RWPE2 (cell line): Measurements from ENCODE around the gene ZNF302.

Experiments used
- ATAC-seq: fragments of 200-7000 bp; cut with Tn5 transposase; 3 replicates; pipeline ENCODE4 v1.9.1; 2021; ENCODE audit warnings: low read depth
- DNase-seq: peaks from one replicate; pipeline ENCODE4 v3.0.0-alpha.2; 2020; ENCODE audit warnings: low spot score
- H3K27ac ChIP-seq: fragments of 450-650 bp; 2 replicates; pipeline ENCODE4 v1.5.1; 2017; ENCODE audit warnings: mild to moderate bottlenecking; ENCODE audit not compliant: poor library complexity, severe bottlenecking
- H3K27me3 ChIP-seq: fragments of 250-450 bp; sonication (Bioruptor Pico); 2 replicates; pipeline ENCODE4 v1.5.1; 2021; ENCODE audit warnings: mild to moderate bottlenecking, moderate library complexity; ENCODE audit not compliant: insufficient read depth, poor library complexity, severe bottlenecking
- H3K36me3 ChIP-seq: fragments of 250-450 bp; sonication (Bioruptor Pico); 2 replicates; pipeline ENCODE4 v1.5.1; 2020; ENCODE audit warnings: low read depth, mild to moderate bottlenecking, moderate library complexity
- H3K4me1 ChIP-seq: fragments of 250-450 bp; sonication (Bioruptor Pico); 2 replicates; pipeline ENCODE4 v1.5.1; 2021; ENCODE audit warnings: mild to moderate bottlenecking, moderate library complexity; ENCODE audit not compliant: insufficient read depth, poor library complexity, severe bottlenecking
- H3K4me3 ChIP-seq: fragments of 250-450 bp; sonication (Bioruptor Pico); 2 replicates; pipeline ENCODE4 v1.5.1; 2021; ENCODE audit warnings: mild to moderate bottlenecking, moderate library complexity; ENCODE audit not compliant: severe bottlenecking
- H3K9me3 ChIP-seq: fragments of 250-450 bp; sonication (Bioruptor Pico); 2 replicates; pipeline ENCODE4 v1.5.1; 2021; ENCODE audit warnings: mild to moderate bottlenecking, moderate library complexity; ENCODE audit not compliant: severe bottlenecking
- TF ChIP-seq, protein P1 (sequence below): fragments of 450-650 bp; IDR thresholded peaks from one replicate; pipeline ENCODE4 v1.5.1; 2017; ENCODE audit warnings: mild to moderate bottlenecking, moderate library complexity; ENCODE audit not compliant: poor library complexity, severe bottlenecking

The ZNF302 gene

DNA sequence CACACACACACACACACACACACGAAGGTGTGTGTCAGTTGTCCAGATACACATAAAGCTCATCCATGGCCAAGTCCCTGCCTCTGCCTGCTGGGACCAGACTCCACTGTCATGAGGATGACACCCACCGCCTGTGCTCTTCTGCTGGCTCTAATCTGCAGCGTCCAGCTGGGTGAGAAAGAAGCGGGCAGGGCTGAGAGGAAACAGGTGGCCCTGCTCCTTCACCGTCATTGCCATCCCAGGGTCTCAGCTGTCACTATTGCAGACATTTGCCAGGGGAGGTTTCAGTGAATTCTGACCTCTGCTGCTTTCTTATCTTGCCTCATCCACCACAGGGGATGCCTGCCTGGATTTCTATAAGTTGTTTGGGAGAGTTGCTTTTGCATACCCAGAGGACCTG is 31.9 kb upstream of the ZNF302 start:
- DNase-seq, result no peak
- H3K36me3 ChIP-seq, result no peaks in the 10 kb centered on the region
- no peak overlapping the region for H3K27ac ChIP-seq
- H3K4me3 ChIP-seq, result no peak overlapping the region
- no peaks in the 10 kb centered on the region for H3K9me3 ChIP-seq
- H3K4me1 ChIP-seq, result no peaks in the 10 kb centered on the region
- H3K27me3 ChIP-seq, result no peaks in the 10 kb centered on the region
- no peak for ATAC-seq
- TF ChIP-seq, protein P1, sequence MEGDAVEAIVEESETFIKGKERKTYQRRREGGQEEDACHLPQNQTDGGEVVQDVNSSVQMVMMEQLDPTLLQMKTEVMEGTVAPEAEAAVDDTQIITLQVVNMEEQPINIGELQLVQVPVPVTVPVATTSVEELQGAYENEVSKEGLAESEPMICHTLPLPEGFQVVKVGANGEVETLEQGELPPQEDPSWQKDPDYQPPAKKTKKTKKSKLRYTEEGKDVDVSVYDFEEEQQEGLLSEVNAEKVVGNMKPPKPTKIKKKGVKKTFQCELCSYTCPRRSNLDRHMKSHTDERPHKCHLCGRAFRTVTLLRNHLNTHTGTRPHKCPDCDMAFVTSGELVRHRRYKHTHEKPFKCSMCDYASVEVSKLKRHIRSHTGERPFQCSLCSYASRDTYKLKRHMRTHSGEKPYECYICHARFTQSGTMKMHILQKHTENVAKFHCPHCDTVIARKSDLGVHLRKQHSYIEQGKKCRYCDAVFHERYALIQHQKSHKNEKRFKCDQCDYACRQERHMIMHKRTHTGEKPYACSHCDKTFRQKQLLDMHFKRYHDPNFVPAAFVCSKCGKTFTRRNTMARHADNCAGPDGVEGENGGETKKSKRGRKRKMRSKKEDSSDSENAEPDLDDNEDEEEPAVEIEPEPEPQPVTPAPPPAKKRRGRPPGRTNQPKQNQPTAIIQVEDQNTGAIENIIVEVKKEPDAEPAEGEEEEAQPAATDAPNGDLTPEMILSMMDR, result no peak

DNA sequence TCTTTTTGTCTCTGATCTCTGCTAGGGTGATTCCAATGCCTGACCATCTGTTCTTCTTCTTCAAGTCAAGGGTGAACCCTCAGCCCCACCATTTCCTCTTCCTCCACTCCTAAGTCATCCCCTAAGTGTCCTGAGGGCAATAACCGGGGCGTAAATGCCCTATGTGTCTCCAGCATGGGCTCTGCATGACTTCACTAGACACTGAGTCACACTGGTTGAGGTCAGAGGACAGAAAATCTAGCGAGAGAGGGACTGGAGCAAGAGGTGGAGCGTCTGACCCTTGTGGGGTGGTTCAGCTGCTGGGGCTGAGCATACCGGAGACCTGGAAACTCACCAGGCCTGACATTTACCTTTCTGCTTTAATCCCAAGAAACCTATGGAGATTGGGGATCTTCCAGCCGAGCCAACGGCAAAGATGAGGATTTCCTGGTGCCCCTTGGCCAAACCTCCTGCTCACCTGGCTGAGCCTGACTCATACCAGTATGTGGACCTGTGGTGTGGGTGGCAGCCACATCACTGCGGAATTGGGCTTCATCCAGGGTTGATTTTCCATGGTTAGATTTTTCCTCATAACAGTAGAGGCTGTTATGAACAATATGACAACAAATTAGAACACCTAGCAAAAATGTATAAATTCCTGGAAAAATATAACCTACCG is 27.5 kb upstream of the ZNF302 start:
- ATAC-seq, result no peak
- DNase-seq, result no peak
- TF ChIP-seq, protein P1, result no peak
- Histone ChIP-seq H3K4me3 (no peak overlapping the region), H3K27ac (no peak overlapping the region), H3K4me1 (no peaks in the 10 kb centered on the region), H3K9me3 (peaks cover 5% of the 10 kb centered on the region), H3K36me3 (no peaks in the 10 kb centered on the region), H3K27me3 (no peaks in the 10 kb centered on the region)

DNA sequence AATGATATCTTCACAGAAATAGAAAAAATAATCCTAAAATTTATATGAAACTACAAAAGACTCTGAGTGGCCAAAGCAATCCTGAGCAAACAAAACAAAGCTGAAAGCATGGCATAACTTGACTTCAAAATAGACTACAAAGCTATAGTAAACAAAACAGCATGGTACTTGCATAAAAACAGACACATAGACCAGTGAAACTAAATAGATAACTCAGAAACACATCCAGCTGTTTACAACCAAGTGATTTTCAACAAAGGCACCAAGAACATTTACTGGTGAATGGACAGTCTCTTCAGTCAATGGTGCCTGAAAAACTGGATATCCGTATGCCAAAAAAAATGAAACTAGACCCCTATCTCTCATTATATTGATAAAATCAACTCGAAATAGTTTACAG is 25.7 kb upstream of the ZNF302 start:
- no peak for DNase-seq
- Histone ChIP-seq H3K4me3 (no peak overlapping the region), H3K27me3 (no peaks in the 10 kb centered on the region), H3K27ac (no peak overlapping the region), H3K9me3 (peaks cover 5% of the 10 kb centered on the region), H3K4me1 (no peaks in the 10 kb centered on the region), H3K36me3 (no peaks in the 10 kb centered on the region)
- TF ChIP-seq, protein P1, result no peak
- no peak for ATAC-seq

DNA sequence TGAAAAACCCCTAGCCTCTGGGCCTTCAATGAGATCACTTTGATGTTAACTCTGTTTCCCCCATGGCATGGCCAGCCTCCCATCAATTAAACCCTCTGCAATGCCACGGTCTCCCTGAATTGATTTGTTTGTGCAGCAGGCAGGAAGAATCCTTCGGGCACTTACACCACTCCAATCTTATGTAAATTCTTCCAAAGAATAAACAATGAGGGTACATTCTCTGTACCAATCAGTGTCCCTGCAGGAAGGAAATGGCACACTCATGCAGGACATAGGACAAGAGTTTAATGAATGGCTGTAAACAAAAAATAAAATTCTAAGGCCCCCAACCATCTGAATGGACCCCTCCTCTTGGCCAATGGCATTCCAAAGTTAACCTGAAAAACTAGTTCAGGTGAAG is 22.7 kb upstream of the ZNF302 start:
- peaks cover 5% of the 10 kb centered on the region for H3K9me3 ChIP-seq
- no peak for DNase-seq
- H3K4me3 ChIP-seq, result no peak overlapping the region
- no peak for ATAC-seq
- H3K27me3 ChIP-seq, result no peaks in the 10 kb centered on the region
- no peaks in the 10 kb centered on the region for H3K4me1 ChIP-seq
- TF ChIP-seq, protein P1, result no peak
- H3K27ac ChIP-seq, result no peak overlapping the region
- no peaks in the 10 kb centered on the region for H3K36me3 ChIP-seq

DNA sequence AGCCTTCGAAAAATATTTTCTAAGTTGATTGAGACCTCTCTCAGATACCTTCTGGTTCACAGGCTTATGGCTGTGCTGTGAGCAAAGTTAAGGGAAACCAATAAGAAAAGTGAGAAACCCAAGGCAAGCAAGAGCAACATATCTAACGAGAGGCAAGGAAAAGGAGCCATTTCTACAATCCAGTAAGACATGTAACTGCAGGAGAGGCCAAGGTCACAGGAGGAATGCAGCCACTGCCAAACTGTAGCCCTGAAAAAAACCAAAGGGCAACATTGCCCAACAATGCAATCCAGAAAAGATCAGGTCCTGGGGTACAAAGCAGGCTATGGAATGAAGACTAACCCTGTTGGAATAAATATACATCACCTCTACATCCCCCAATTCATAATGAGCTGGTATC is 21.8 kb upstream of the ZNF302 start:
- H3K9me3 ChIP-seq, result peaks cover 5% of the 10 kb centered on the region

More for the DNA sequence above, 21.8 kb upstream of the ZNF302 start:
- H3K4me3 ChIP-seq, result no peak overlapping the region
- TF ChIP-seq, protein P1, result no peak
- DNase-seq (no peak), ATAC-seq (no peak)
- no peaks in the 10 kb centered on the region for H3K36me3 ChIP-seq
- no peak overlapping the region for H3K27ac ChIP-seq
- H3K27me3 ChIP-seq, result no peaks in the 10 kb centered on the region
- no peaks in the 10 kb centered on the region for H3K4me1 ChIP-seq
